ENCODE data around the gene ACVR1B. TPM values are rescaled to one million over a fixed set of nuclear protein-coding genes. Genes with fewer than 3 reads are reported as not detected.

The ACVR1B gene
- total and polyA plus RNA-seq, 11 donors, result 7.4 to 19.8 (median 11.6) TPM

DNA sequence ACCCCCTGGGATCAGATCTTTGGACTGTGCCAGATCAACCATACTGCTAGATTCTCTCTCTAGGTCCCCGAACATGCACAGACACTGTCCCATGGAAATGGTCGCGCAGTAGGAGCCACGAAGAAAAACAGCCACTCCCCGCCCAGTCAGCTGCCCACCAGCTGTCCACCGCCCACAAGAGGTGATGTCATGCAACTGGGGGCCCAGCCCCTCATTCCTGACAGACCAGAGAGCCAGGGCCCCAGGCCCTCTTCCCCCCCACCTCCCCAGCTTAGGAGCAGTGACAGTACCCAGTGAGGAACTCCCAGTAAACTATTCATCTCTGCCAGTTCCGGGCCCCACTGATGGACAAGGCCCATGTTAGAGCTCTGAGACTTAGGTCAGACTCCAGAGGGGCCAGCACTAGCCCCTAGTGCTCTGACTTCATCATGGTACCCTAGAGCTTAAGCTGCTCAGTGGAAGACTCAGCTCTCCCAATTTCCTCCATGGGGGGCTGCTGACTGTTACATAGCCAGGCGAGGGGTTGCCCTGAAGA, 51.6 kb downstream of the ACVR1B start:
- Histone ChIP-seq H3K27me3 (peaks cover 0 to 17% (median 4%) of the 10 kb centered on the region in 9 donors), H3K4me3 (no peak overlapping the region), H3K4me1 (peaks cover 0 to 37% (median 12%) of the 10 kb centered on the region in 12 donors), H3K27ac (no peak overlapping the region), H3K36me3 (peaks cover 0 to 4% (median under 1%) of the 10 kb centered on the region in 9 donors), H3K9me3 (no peaks in the 10 kb centered on the region)
- 88 to 92% (median 90%) methylated on average over 7 to 8 of the region's 8 CpGs for WGBS, 4 donors
- intact Hi-C loops (cut with DNase I), result loop anchor here in 7 of 10 donors (5.0 kb wide), 3 partner anchors 79 to 119 kb away; no protein-coding TSS in a partner anchor
- TF ChIP-seq, protein P1, sequence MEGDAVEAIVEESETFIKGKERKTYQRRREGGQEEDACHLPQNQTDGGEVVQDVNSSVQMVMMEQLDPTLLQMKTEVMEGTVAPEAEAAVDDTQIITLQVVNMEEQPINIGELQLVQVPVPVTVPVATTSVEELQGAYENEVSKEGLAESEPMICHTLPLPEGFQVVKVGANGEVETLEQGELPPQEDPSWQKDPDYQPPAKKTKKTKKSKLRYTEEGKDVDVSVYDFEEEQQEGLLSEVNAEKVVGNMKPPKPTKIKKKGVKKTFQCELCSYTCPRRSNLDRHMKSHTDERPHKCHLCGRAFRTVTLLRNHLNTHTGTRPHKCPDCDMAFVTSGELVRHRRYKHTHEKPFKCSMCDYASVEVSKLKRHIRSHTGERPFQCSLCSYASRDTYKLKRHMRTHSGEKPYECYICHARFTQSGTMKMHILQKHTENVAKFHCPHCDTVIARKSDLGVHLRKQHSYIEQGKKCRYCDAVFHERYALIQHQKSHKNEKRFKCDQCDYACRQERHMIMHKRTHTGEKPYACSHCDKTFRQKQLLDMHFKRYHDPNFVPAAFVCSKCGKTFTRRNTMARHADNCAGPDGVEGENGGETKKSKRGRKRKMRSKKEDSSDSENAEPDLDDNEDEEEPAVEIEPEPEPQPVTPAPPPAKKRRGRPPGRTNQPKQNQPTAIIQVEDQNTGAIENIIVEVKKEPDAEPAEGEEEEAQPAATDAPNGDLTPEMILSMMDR (IDR thresholded peaks at IDR 0.05), result no peak
- TF ChIP-seq POLR2A (IDR thresholded peaks at IDR 0.05), result no peak
- no peak for DNase-seq
- ATAC-seq, result no peak

DNA sequence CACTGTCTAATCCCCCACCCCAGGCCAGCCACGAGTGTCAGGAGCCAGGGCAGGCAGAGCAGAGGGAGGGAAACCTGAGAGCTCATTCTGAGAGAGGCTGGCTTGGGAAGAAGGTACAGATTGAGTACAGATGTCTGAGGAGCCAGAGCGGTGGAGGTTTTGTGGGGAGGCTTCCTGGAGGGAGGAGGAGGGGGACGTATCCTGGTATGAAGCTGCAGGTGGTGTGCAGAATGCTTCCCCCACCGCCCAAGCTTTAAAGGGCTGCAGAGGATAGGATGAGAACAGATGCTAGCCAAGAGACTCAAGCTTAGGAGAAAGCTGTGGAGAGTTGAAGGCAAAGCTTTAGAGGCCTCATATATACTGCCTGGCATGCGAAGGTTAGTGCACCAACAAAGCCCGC, 52.1 kb downstream of the ACVR1B start:
- DNase-seq (no peak), ATAC-seq (no peak)
- Histone ChIP-seq H3K4me1 (peaks cover 0 to 42% (median 15%) of the 10 kb centered on the region in 12 donors), H3K27ac (no peak overlapping the region), H3K9me3 (no peaks in the 10 kb centered on the region), H3K27me3 (peaks cover 0 to 20% (median 4%) of the 10 kb centered on the region in 9 donors), H3K4me3 (no peak overlapping the region), H3K36me3 (peaks cover 0 to 1% (median 0%) of the 10 kb centered on the region in 9 donors)
- TF ChIP-seq, protein P1 (IDR thresholded peaks at IDR 0.05), result no peak
- no peak for TF ChIP-seq POLR2A (IDR thresholded peaks at IDR 0.05)
- 73 to 85% (median 84%) methylated on average over 6 of the region's 6 CpGs for WGBS, 4 donors
- intact Hi-C loops (cut with DNase I), result loop anchor here in 7 of 10 donors (5.0 kb wide), 3 partner anchors 79 to 119 kb away; no protein-coding TSS in a partner anchor

DNA sequence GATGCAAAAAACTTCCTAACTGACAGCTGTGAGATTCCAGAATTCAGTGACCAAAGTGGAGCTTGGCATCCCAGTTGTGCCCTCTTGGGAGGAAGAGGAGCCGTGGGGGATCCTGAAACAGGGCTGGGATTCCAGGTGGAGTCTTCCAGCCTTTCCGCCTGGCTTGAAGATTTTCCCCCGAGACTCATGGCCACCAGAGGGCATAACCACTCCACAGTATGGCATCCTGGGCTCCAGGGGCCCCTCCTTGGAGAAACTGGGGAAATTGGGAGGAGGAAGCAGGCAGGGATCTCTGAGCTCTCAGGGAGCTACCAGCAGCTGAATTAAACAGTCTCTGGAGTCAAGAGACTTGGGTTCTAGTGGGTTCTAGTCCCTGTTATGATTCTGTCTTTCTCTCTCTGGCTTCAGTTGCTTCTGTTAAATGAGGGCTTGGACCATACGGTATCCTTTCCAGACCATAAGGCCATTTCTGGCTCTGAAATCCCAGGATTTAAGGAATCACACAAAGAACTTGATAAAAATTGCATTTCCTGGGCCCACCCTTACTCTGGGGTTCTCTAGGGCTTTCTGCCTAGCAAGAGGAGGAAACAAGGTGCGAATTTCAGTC, 52.6 kb downstream of the ACVR1B start:
- peak in 4 of 5 donors; percentile 59 to 64 (median 60) for DNase-seq
- intact Hi-C loops (cut with DNase I), result loop anchor here in 9 of 10 donors (1.0 to 5.0 kb wide), 9 partner anchors 16 to 119 kb away; no protein-coding TSS in a partner anchor
- Histone ChIP-seq H3K27ac (no peak overlapping the region), H3K36me3 (peaks cover 0 to 7% (median 0%) of the 10 kb centered on the region in 9 donors), H3K4me1 (peaks cover 0 to 47% (median 17%) of the 10 kb centered on the region in 12 donors), H3K27me3 (peaks cover 0 to 20% (median 4%) of the 10 kb centered on the region in 9 donors), H3K9me3 (no peaks in the 10 kb centered on the region), H3K4me3 (no peak overlapping the region)
- ATAC-seq, result peak; percentile 16 to 40 (median 30)
- TF ChIP-seq, protein P1 (IDR thresholded peaks at IDR 0.05), result peak; percentile 48 to 77 (median 70)
- TF ChIP-seq POLR2A (IDR thresholded peaks at IDR 0.05), result no peak
- 58 to 88% (median 59%) methylated on average over 3 to 5 of the region's 5 CpGs for WGBS, 4 donors

DNA sequence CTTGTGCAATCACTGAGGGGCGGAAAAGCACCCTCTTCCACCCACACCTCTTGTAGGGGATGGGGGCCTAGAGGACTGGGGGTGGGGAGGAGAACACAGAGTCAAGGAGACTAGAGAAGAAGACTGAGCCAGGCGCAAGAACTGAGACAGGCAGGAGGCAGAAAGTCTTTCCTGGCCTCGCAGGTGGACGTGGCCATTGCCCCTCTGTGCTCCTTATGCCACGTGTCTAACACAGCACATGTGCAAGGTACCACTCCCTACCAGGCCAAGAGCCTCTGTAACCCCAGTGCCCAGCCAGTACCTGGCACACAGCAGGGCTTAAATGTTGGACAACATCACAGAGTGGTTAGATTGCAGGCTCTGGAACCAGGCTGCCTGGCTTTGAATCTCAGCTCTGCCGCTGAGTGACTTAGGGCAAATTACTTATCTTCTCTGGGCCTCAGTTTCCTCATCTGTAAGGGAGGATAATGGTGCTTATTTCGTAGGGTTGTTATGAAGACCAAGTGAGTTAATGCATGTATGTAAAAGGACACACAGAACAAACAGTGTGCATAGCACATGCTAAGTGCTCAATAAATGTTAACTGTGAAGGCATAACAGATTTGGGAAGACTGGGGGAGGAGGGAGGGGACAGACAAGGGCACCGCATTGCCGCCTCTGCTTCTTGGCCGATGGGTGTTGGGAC, 53.9 kb downstream of the ACVR1B start:
- H3K27ac ChIP-seq, result no peak overlapping the region

More for the DNA sequence above, 53.9 kb downstream of the ACVR1B start:
- TF ChIP-seq POLR2A (IDR thresholded peaks at IDR 0.05), result no peak
- TF ChIP-seq, protein P1 (IDR thresholded peaks at IDR 0.05), result no peak
- H3K9me3 ChIP-seq, result no peaks in the 10 kb centered on the region
- DNase-seq (peak in 1 of 5 donors; percentile 20), ATAC-seq (peak in 1 of 4 donors; percentile 21)
- H3K36me3 ChIP-seq, result peaks cover 0 to 9% (median 0%) of the 10 kb centered on the region in 9 donors
- peaks cover 0 to 20% (median 4%) of the 10 kb centered on the region in 9 donors for H3K27me3 ChIP-seq
- WGBS, 4 donors, result 88 to 93% (median 91%) methylated on average over 10 of the region's 10 CpGs
- peaks cover 0 to 56% (median 25%) of the 10 kb centered on the region in 12 donors for H3K4me1 ChIP-seq
- H3K4me3 ChIP-seq, result no peak overlapping the region
- intact Hi-C loops (cut with DNase I), result loop anchor here in 7 of 10 donors (1.0 to 5.0 kb wide), 7 partner anchors 15 to 117 kb away; no protein-coding TSS in a partner anchor

Measured in heart left ventricle (tissue), 16 donors.